D721Med (cell line): ENCODE data around the gene C2orf81.
A peak's percentile ranks its signal among the peaks of the same experiment; 100 is the strongest.

ENCODE experiments used
- DNase-seq: peaks from one replicate; pipeline ENCODE4 v3.0.0; 2011; ENCODE audit warnings: low spot score; ENCODE audit not compliant: insufficient read length
- FAIRE-seq: peaks from 2 replicates; lab custom pipeline; 2011; peaks lifted over from hg19 to GRCh38; lab: Jason Lieb, UNC
- TF ChIP-seq, protein P1 (sequence below): IDR thresholded peaks from 2 replicates; pipeline ENCODE4 v1.5.1; 2012; ENCODE audit warnings: mild to moderate bottlenecking, control low read depth; ENCODE audit not compliant: insufficient read depth; ENCODE audit errors: missing control alignments

C2orf81 gene

DNA sequence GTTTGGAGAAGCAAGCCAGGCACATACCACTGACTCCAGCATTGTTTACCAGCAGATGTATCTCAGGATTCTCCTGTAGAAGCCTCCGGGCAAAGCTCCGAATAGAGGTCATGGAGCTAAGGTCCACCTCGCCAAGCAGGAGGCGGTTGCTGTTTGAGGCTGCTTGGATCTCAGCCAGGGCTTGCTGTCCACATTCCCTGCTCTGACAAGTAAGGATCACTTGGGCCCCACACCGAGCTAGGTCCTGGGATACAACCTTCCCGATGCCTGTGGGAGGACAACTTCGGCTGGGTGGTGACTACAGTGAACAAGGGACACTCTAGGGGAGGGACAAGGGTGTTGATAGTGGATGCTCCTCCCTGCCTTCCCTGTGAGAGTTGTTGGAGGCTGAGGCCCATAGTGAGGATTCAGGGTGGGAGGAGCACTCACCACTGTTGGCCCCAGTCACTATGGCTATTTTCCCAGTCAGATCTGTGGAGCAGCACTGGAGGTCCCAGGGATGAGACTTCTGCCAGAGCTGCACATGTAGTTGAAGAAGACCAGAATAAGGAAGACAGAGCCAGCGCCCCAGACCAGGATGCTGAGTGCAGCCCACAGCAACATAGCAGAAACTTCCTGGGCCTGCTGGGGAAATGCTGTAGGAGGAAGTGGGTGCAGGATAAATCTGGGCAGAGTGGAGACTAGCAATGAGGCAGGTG is 8.3 kb downstream of the C2orf81 start:
- no peak for FAIRE-seq
- TF ChIP-seq, protein P1, sequence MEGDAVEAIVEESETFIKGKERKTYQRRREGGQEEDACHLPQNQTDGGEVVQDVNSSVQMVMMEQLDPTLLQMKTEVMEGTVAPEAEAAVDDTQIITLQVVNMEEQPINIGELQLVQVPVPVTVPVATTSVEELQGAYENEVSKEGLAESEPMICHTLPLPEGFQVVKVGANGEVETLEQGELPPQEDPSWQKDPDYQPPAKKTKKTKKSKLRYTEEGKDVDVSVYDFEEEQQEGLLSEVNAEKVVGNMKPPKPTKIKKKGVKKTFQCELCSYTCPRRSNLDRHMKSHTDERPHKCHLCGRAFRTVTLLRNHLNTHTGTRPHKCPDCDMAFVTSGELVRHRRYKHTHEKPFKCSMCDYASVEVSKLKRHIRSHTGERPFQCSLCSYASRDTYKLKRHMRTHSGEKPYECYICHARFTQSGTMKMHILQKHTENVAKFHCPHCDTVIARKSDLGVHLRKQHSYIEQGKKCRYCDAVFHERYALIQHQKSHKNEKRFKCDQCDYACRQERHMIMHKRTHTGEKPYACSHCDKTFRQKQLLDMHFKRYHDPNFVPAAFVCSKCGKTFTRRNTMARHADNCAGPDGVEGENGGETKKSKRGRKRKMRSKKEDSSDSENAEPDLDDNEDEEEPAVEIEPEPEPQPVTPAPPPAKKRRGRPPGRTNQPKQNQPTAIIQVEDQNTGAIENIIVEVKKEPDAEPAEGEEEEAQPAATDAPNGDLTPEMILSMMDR: no peak
- DNase-seq: no peak

DNA sequence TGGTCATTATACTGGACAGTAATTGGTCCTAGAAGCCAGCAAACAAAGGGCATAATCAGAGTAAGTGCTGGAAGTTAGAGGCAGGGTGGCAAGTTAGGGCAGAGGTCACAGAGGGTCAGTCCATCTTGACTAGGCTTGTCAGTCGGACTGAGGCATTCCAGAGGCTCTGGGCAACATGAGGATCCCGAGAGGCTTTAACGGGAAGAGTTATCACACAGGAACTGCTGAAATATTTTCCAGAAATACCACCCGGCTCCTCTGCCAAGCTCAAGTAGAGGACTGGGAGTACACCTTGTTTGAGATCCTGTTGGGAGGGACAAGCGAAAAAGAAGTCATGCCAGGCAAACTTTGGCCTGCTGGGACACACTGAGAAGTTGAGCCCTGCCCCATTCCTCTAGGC is 13.7 kb downstream of the C2orf81 start:
- TF ChIP-seq, protein P1: no peak
- DNase-seq (no peak), FAIRE-seq (no peak)

DNA sequence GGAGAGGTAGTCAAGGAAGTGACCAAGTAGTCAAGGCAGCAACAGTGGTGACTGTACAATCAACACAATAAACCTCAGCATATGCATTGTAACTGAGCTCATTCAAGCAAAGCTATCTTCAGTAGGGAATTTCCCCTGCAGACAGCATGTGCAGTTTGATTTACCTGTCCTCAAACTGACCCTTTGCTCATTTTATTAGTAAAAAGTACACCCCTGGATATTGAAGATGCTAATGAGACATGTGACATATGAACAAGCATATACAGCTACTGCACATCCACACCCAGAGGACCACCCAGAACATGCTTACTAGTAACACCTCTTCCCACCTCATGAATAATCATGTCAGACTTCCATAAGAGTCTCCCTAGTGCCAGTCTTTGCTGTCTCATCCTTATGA is 15.4 kb downstream of the C2orf81 start:
- TF ChIP-seq, protein P1: no peak
- no peak for FAIRE-seq

DNA sequence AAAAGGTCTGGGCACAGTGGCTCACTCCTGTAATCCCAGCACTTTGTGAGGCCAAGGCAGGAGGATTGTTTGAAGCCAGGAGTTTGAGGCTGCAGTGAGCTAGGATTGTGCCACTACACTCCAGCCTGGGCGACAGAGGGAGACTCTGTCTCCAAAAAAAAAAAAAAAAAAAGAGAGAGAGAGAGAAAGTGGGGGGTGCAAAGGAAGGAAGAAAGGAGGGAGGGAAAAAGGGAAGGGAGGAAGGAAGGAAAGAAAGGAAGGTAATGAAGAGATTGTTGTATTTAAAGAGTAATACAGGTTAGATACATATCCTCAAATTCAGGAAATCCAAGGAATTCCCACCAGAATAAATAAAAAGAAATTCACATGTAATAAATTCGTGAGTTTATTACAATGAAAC is 19.5 kb downstream of the C2orf81 start:
- TF ChIP-seq, protein P1: no peak
- no peak for DNase-seq
- FAIRE-seq: no peak

More for the DNA sequence above, 15.4 kb downstream of the C2orf81 start:
- no peak for DNase-seq

DNA sequence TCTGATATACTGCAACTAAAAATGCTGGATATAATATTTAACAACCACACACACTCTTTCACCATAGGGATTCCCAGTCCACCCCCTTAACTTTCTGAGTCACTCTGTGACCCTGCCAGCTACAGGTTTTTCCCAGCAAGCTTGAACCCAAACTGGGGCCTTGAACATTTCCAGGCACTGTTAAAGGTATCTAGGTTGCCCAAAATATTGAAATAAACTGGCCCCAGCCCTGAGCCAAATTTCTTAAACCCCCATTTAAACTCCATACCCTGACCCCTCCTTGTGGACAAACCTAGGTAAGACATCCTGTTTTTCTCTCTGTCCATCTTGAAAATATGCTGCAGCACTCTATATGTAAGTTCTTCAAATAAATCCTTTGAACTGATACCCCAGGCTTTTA is 21.6 kb downstream of the C2orf81 start:
- DNase-seq: no peak
- TF ChIP-seq, protein P1: peak; percentile 41
- no peak for FAIRE-seq

DNA sequence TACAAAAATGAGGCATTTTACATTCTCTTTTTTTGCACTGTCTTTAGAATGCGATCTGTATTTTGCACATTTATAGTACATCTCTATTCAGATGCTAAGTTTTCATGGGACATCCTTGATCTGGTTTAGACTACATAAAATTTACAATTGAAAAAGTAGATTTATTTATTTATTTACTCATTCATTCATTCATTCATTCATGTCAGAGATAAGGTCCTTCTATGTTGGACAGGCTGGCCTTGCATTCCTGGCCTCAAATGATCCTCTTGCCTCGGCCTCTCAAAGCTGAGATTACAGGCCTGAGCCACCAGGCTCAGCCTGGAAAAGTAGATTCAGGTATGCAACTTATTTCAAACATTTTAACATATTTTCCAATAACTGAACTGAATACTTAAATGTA is 25.3 kb downstream of the C2orf81 start:
- DNase-seq (no peak), FAIRE-seq (no peak)
- TF ChIP-seq, protein P1: no peak

DNA sequence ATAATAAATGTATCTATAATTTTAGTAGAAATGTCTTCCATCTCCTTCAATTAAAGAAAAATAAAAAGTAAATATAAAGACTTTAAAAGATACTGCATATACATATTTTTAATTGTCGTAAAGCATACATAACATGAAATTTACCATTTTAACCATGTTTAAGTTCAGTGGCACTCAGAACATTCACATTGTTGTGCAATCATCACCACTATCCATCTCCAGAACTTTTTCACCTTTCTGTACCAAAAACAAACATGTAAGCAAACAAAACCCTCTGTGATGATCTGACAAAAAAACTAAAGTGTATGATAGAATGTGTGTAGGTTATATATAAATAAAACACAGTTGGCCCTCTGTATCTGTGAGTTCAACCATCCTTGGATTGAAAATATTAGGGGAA is 27.9 kb downstream of the C2orf81 start:
- FAIRE-seq (no peak), DNase-seq (no peak)
- TF ChIP-seq, protein P1: no peak
